IMR-90 (cell line): Measurements from ENCODE around the gene METTL15. TPM values are rescaled to one million over a fixed set of nuclear protein-coding genes. Genes with fewer than 3 reads are reported as not detected.

Source experiments
- ATAC-seq: fragments of 200-7000 bp; cut with Tn5 transposase; 2 replicates; pipeline ENCODE4 v1.9.1; 2020; ENCODE audit warnings: low read depth, mild to moderate bottlenecking, moderate library complexity
- BruUV-seq: library from RNA; stranded (reverse); fragments of 400-500 nt; replicated peaks from 2 replicates; lab custom pipeline; 2021; lab: Mats Ljungman, UMichigan
- CTCF ChIA-PET: fragments of 300-600 bp; formaldehyde crosslinking; extraction: SDS; loops from one replicate; lab custom pipeline; 2021; ENCODE audit warnings: antibody characterized with exemption; lab: Yijun Ruan, JAX
- POLR2A ChIA-PET: fragments of 300-600 bp; sonication (Branson Sonifier 250); formaldehyde crosslinking; loops from one replicate; lab custom pipeline; 2022; ENCODE audit warnings: antibody characterized with exemption; ENCODE audit not compliant: unreplicated experiment; lab: Charles Lee
- DNase-seq: peaks from one replicate; pipeline ENCODE4 v3.0.0; 2013
- H2AFZ ChIP-seq: replicated peaks from 2 replicates; pipeline ENCODE3; 2013; ENCODE audit warnings: low read length, mild to moderate bottlenecking; ENCODE audit not compliant: poor library complexity
- H2AK5ac ChIP-seq: 2 replicates; pipeline ENCODE4 v1.6.1; 2013; ENCODE audit warnings: low read depth, low read length, inconsistent platforms
- H2AK9ac ChIP-seq: replicated peaks from 2 replicates; pipeline ENCODE3; 2013; ENCODE audit warnings: mild to moderate bottlenecking, low read depth, low read length, moderate library complexity; ENCODE audit not compliant: poor library complexity
- H2BK120ac ChIP-seq: 2 replicates; pipeline ENCODE4 v1.6.1; 2013; ENCODE audit warnings: low read depth, low read length, inconsistent platforms
- H2BK15ac ChIP-seq: 3 replicates; pipeline ENCODE4 v1.6.1; 2013; ENCODE audit warnings: low read depth, low read length, inconsistent platforms
- H2BK20ac ChIP-seq: 2 replicates; pipeline ENCODE4 v1.6.1; 2013; ENCODE audit warnings: low read depth, mild to moderate bottlenecking, inconsistent platforms, low read length, moderate library complexity
- H2BK5ac ChIP-seq: 2 replicates; pipeline ENCODE4 v1.6.1; 2013; ENCODE audit warnings: mild to moderate bottlenecking, low read depth, low read length, inconsistent platforms; ENCODE audit not compliant: poor library complexity, severe bottlenecking
- H3K14ac ChIP-seq: replicated peaks from 2 replicates; pipeline ENCODE4 v1.6.1; 2013; ENCODE audit warnings: low read depth, low read length, inconsistent platforms
- H3K18ac ChIP-seq: 2 replicates; pipeline ENCODE4 v1.6.1; 2013; ENCODE audit warnings: low read depth, low read length, control low read depth
- H3K23ac ChIP-seq: 2 replicates; pipeline ENCODE4 v1.6.1; 2013; ENCODE audit warnings: low read depth, low read length, inconsistent platforms
- H3K27ac ChIP-seq: 2 replicates; pipeline ENCODE4 v1.5.1; 2013; ENCODE audit warnings: mild to moderate bottlenecking, control low read depth, low read length; ENCODE audit not compliant: insufficient read depth
- H3K27me3 ChIP-seq: 2 replicates; pipeline ENCODE4 v1.6.1; 2013; ENCODE audit warnings: low read length; ENCODE audit not compliant: control insufficient read depth, insufficient read depth
- H3K36me3 ChIP-seq: 2 replicates; pipeline ENCODE4 v1.6.1; 2013; ENCODE audit warnings: low read length, mixed read lengths; ENCODE audit not compliant: control insufficient read depth, insufficient read depth
- H3K4ac ChIP-seq: 2 replicates; pipeline ENCODE4 v1.6.1; 2013; ENCODE audit warnings: low read depth, low read length, inconsistent platforms
- H3K4me1 ChIP-seq: 2 replicates; pipeline ENCODE4 v1.6.1; 2013; ENCODE audit warnings: low read length, mixed read lengths; ENCODE audit not compliant: control insufficient read depth, insufficient read depth
- H3K4me2 ChIP-seq: 2 replicates; pipeline ENCODE4 v1.6.1; 2013; ENCODE audit warnings: low read depth, mild to moderate bottlenecking, control low read depth, low read length, moderate library complexity
- H3K4me3 ChIP-seq: 2 replicates; pipeline ENCODE4 v1.5.1; 2013; ENCODE audit warnings: low read depth, mild to moderate bottlenecking, control low read depth, low read length, moderate library complexity; ENCODE audit not compliant: insufficient read depth
- H3K56ac ChIP-seq: 2 replicates; pipeline ENCODE4 v1.6.1; 2013; ENCODE audit warnings: low read length, inconsistent platforms; ENCODE audit not compliant: insufficient read depth; ENCODE audit errors: extremely low read depth
- H3K79me1 ChIP-seq, 2 experiments: 2 replicates each; pipeline ENCODE4 v1.6.1; 2013; ENCODE audit warnings: low read length in 2 of 2, inconsistent platforms in 1 of 2, low read depth in 1 of 2
- H3K9ac ChIP-seq: 2 replicates; pipeline ENCODE4 v1.6.1; 2013; ENCODE audit warnings: low read depth, low read length, control low read depth
- H3K9me1 ChIP-seq: 2 replicates; pipeline ENCODE4 v1.6.1; 2013; ENCODE audit warnings: low read length, inconsistent platforms; ENCODE audit not compliant: insufficient read depth
- H3K9me3 ChIP-seq: 2 replicates; pipeline ENCODE4 v1.6.1; 2013; ENCODE audit warnings: low read length; ENCODE audit not compliant: control insufficient read depth, insufficient read depth
- H4K20me1 ChIP-seq: 2 replicates; pipeline ENCODE4 v1.6.1; 2013; ENCODE audit warnings: low read length, inconsistent platforms; ENCODE audit not compliant: insufficient read depth
- H4K5ac ChIP-seq: 2 replicates; pipeline ENCODE4 v1.6.1; 2013; ENCODE audit warnings: mild to moderate bottlenecking, low read depth, low read length, control low read depth
- H4K8ac ChIP-seq, 2 experiments: 2 replicates each; pipeline ENCODE4 v1.6.1; 2013; ENCODE audit warnings: low read depth in 2 of 2, low read length in 2 of 2, control low read depth in 1 of 2, inconsistent platforms in 1 of 2
- H4K91ac ChIP-seq: 2 replicates; pipeline ENCODE4 v1.6.1; 2013; ENCODE audit warnings: low read depth, low read length, inconsistent platforms; ENCODE audit not compliant: insufficient read depth
- BHLHE40 ChIP-seq: fragments of 150-350 bp; IDR thresholded peaks from 2 replicates; pipeline ENCODE4 v1.6.1; 2016; ENCODE audit warnings: mild to moderate bottlenecking, low read depth, low read length
- CEBPB ChIP-seq: IDR thresholded peaks from 2 replicates; pipeline ENCODE4 v1.6.1; 2012; ENCODE audit warnings: low read depth, low read length, improper control_type of control experiment
- CHD1 ChIP-seq: IDR thresholded peaks from 2 replicates; pipeline ENCODE4 v1.6.1; 2012; ENCODE audit warnings: low read depth, low read length, improper control_type of control experiment
- FOS ChIP-seq: fragments of 150-350 bp; IDR thresholded peaks from 2 replicates; pipeline ENCODE4 v1.6.1; 2016; ENCODE audit warnings: low read depth, low read length
- MAFK ChIP-seq: IDR thresholded peaks from 2 replicates; pipeline ENCODE4 v1.6.1; 2012; ENCODE audit warnings: low read depth, low read length, improper control_type of control experiment
- POLR2A ChIP-seq: IDR thresholded peaks from 2 replicates; pipeline ENCODE4 v1.6.1; 2012; ENCODE audit warnings: mild to moderate bottlenecking, low read depth, low read length
- RCOR1 ChIP-seq: IDR thresholded peaks from 2 replicates; pipeline ENCODE4 v1.6.1; 2012; ENCODE audit warnings: mild to moderate bottlenecking, low read length, improper control_type of control experiment; ENCODE audit not compliant: insufficient replicate concordance
- SMC3 ChIP-seq: fragments of 150-350 bp; IDR thresholded peaks from 2 replicates; pipeline ENCODE4 v1.6.1; 2016; ENCODE audit warnings: low read depth, mild to moderate bottlenecking, antibody characterized with exemption, low read length, moderate library complexity
- WGBS, 2 experiments: methylation state at CpG; one replicate each; pipeline versions ENCODE4 v1.1.5 to v1.1.7; 2013; ENCODE audit warnings: missing lambda C conversion rate in 2 of 2; ENCODE audit not compliant: insufficient read length in 1 of 2; ENCODE audit errors: extremely low coverage in 2 of 2; 5-methylcytosine and 5-hydroxymethylcytosine counted together
- dilution Hi-C: fragments of 300-500 bp; cut with HindIII; formaldehyde crosslinking; loops from one replicate; pipeline ENCODE4 v1.14.3; 2018; ENCODE audit warnings: low sequenced_read_pairs; ENCODE audit not compliant: unreplicated experiment
- in situ Hi-C: fragments of 300-500 bp; cut with MboI; formaldehyde crosslinking; loops from 3 replicates; pipeline ENCODE4 v1.14.3; 2019; ENCODE audit warnings: low sequenced_read_pairs, inconsistent platforms, mixed read lengths
- intact Hi-C: fragments of 100-400 bp; cut with micrococcal nuclease; formaldehyde crosslinking; loops from 2 replicates; pipeline ENCODE4 v1.10.0; 2022
- polyA plus RNA-seq, 3 experiments: library from polyadenylated mRNA; depleted of rRNA; stranded (reverse); fragments of >200 nt; gene quantifications; 2 replicates each; pipeline ENCODE4 v1.2.3, GENCODE V29; 2012; ENCODE audit warnings: low replicate concordance in 1 of 3
- total RNA-seq: library from RNA; depleted of rRNA; stranded (reverse); fragments of >200 nt; gene quantifications from 2 replicates; pipeline ENCODE4 v1.2.3, GENCODE V29; 2012
- TF ChIP-seq, protein P1 (sequence below): fragments of 150-350 bp; IDR thresholded peaks from 2 replicates; pipeline ENCODE4 v1.6.1; 2017; ENCODE audit warnings: mild to moderate bottlenecking, antibody characterized with exemption, low read length, low read depth

The METTL15 gene
- total and polyA plus RNA-seq, 2 of the 4 experiments (the other 2 are of a cell fraction): 6.5 to 30.5 TPM

DNA sequence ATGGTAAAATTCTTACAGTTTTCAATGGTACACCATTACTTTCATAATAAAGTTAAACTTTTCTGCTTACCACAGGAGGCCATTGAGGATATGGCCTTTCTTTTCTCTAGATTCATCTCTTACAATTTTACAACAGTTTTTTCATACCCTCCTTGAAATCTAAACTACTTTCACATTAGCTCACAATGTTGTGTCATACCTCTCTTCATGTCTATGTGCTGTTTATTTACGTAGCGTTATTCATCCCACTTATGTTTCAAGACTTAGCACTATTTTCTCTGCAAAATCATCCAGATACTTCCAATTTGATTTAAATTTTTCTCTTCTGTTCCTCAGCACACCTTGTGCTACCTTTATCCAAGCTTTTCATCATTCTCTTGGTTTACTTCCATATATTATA, 123.3 kb downstream of the METTL15 start (continued):
- TF ChIP-seq BHLHE40 (no peak), SMC3 (no peak), POLR2A (no peak)
- TF ChIP-seq, protein P1, sequence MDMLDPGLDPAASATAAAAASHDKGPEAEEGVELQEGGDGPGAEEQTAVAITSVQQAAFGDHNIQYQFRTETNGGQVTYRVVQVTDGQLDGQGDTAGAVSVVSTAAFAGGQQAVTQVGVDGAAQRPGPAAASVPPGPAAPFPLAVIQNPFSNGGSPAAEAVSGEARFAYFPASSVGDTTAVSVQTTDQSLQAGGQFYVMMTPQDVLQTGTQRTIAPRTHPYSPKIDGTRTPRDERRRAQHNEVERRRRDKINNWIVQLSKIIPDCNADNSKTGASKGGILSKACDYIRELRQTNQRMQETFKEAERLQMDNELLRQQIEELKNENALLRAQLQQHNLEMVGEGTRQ: no peak

DNA sequence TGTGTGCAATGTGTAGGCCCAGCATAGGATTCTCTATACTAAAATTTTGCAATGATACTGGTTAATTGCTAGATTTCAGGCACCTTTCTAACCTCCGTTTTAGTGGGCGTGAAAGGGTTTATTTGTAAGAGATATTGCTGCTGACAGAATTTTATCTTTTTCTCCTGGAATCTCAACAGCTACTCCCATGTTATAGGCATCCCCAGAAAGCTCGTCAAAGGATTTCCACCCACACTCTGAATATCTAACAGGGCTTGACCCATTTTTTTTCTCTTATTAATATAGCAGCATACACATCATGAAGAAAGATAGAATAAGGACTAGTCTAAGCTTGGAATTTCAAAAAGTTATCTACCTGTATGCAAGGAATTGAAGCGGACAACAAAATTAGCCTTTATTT, 124.5 kb downstream of the METTL15 start:
- H3K27me3 ChIP-seq: no peaks in the 10 kb centered on the region
- no peak overlapping the region for H4K8ac ChIP-seq
- H2AFZ ChIP-seq: no peak overlapping the region
- dilution Hi-C loops: no loop called here
- H3K9me1 ChIP-seq: no peaks in the 10 kb centered on the region
- POLR2A ChIA-PET: no interaction called here
- peaks cover 0 to 3% of the 10 kb centered on the region in 2 experiments; a peak in 1 of 4 replicates for H3K79me1 ChIP-seq
- no peak overlapping the region for H3K4me2 ChIP-seq
- no peaks in the 10 kb centered on the region for H4K20me1 ChIP-seq
- H2AK5ac ChIP-seq: no peak overlapping the region
- no peak overlapping the region for H3K23ac ChIP-seq
- H3K27ac ChIP-seq: no peak overlapping the region
- no peak overlapping the region for H4K5ac ChIP-seq
- no peak overlapping the region for H3K56ac ChIP-seq
- no peak overlapping the region for H3K4me3 ChIP-seq
- no peak overlapping the region for H2AK9ac ChIP-seq
- H3K4me1 ChIP-seq: peaks cover 2% of the 10 kb centered on the region
- H3K18ac ChIP-seq: no peak overlapping the region
- 0 out of 2 replicates have a peak, but pooled peaks cover 2% of the 10 kb centered on the region for H3K9me3 ChIP-seq
- no peak overlapping the region for H2BK15ac ChIP-seq
- in situ Hi-C loops: no loop called here
- no peak overlapping the region for H2BK120ac ChIP-seq
- ATAC-seq (no peak), DNase-seq (no peak)
- no peak overlapping the region for H3K4ac ChIP-seq
- H3K14ac ChIP-seq: no peak overlapping the region
- H3K9ac ChIP-seq: no peak overlapping the region
- no TSS peak for BruUV-seq
- TF ChIP-seq BHLHE40 (no peak), CHD1 (no peak), FOS (no peak), SMC3 (no peak), CEBPB (no peak), POLR2A (no peak), MAFK (no peak), RCOR1 (no peak)
- H3K36me3 ChIP-seq: no peaks in the 10 kb centered on the region
- no CpG with 5 or more reads among the region's 4 CpGs for WGBS, 2 experiments
- H2BK20ac ChIP-seq: no peak overlapping the region
- CTCF ChIA-PET: interaction anchor here (1.1 kb wide), 1 partner anchor 9 kb away, joined by 4 read pairs; no protein-coding TSS in a partner anchor
- no peak overlapping the region for H2BK5ac ChIP-seq
- intact Hi-C loops: no loop called here
- no peak overlapping the region for H4K91ac ChIP-seq
